ENCODE results near the gene ATG2B. TPM values are rescaled to one million over a fixed set of nuclear protein-coding genes. Genes with fewer than 3 reads are reported as not detected.
A peak's percentile ranks its signal among the peaks of the same experiment; 100 is the strongest.

The ATG2B gene, protein sequence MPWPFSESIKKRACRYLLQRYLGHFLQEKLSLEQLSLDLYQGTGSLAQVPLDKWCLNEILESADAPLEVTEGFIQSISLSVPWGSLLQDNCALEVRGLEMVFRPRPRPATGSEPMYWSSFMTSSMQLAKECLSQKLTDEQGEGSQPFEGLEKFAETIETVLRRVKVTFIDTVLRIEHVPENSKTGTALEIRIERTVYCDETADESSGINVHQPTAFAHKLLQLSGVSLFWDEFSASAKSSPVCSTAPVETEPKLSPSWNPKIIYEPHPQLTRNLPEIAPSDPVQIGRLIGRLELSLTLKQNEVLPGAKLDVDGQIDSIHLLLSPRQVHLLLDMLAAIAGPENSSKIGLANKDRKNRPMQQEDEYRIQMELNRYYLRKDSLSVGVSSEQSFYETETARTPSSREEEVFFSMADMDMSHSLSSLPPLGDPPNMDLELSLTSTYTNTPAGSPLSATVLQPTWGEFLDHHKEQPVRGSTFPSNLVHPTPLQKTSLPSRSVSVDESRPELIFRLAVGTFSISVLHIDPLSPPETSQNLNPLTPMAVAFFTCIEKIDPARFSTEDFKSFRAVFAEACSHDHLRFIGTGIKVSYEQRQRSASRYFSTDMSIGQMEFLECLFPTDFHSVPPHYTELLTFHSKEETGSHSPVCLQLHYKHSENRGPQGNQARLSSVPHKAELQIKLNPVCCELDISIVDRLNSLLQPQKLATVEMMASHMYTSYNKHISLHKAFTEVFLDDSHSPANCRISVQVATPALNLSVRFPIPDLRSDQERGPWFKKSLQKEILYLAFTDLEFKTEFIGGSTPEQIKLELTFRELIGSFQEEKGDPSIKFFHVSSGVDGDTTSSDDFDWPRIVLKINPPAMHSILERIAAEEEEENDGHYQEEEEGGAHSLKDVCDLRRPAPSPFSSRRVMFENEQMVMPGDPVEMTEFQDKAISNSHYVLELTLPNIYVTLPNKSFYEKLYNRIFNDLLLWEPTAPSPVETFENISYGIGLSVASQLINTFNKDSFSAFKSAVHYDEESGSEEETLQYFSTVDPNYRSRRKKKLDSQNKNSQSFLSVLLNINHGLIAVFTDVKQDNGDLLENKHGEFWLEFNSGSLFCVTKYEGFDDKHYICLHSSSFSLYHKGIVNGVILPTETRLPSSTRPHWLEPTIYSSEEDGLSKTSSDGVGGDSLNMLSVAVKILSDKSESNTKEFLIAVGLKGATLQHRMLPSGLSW (N-terminal part only)
- 15.7 and 16.7 TPM in 2 replicates for total RNA-seq (2014; rRNA removed; shearing (Covaris generic))
- total RNA-seq (2022), result 23.7 and 25.7 TPM in 2 replicates
- Bru-seq, nascent RNA, result percentile 73 among the genes with signal in this experiment
- BruChase-seq, experiment 1, labeled RNA remaining after a 6-hour chase, result percentile 66 among the genes with signal in this experiment
- BruChase-seq, experiment 2, labeled RNA remaining after a 2-hour chase, result percentile 79 among the genes with signal in this experiment
- long read RNA-seq, partial matches to known transcripts, result 4 of 6 reads
- long read RNA-seq, other reads (novel, unspliced or antisense), result 2 of 6 reads

DNA sequence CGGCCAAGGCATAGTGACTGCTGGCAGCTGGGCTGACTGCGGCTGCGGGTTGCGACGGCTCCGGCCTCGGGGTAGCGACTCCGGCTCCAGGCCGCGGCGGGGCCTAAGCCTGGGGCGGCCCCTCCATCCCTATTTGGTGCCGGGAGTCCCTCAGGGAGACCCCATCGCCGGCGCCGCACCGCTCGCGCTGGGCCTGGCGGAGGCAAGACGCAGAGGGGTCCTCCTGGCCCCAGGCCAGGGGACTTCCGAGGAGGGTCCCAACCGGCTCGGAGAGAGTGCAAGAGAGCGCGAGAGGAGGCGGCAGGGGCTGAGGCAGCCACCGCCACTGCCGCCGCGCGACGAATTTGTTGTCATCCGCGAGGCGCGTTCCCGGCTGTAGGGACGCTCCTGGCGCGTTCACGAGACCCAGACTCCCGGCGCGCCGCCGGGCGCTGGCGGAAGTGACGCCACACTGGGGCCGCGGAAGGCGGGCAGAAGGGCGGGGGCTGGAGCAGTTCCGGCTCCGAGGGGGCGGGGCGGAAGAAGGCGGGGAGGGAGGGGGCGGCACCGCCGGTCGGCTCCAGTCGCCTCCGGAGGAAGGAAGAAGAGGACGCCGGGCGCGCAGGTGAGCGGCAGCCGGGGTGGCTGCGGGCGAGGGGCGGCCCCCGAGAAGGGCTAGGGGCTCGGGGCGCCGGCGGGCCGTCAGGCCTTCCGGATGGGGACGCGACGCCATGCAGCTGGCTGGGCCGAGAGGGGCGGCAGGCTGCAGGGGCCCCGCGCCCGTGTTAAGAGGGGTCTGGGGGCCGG lies at the start of gene ATG2B, which contains the start of gene GSKIP:
TSS of gene ATG2B (minus strand) at position 377 of the 786 bp plus-strand sequence. CDS start at position 12, 365 bp downstream.
TSS of gene GSKIP (plus strand) at position 562 of the 786 bp plus-strand sequence. CDS start 18,722 bp downstream, outside the sequence.
- BruUV-seq (replicated peaks), result no TSS peak
- CTCF ChIA-PET (ENCODE audit: unreplicated experiment), result no interaction called here

DNA sequence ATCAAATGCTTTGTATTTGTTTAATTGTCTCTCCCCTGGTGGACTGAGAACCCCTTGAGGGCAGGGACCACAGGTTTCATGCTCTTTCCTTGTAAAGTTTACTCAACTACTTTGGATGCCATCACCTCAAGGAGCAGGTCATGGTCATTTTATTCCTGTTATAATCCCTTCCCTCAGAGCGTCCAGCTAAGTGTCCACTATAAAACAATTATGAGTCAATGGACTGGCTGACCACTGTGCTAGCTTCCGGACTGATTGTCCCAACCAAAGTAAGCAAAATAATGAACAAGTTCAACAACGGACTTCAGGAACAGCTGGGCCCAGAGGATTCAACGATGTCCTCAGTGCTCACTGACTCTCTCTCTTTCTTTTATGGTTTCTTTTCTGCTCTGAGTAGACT lies 47.0 kb upstream of the ATG2B start:
- Histone ChIP-seq H3K27ac (ENCODE audit: low read depth, low read length, poor library complexity, severe bottlenecking) (no peak overlapping the region), H3K4me3 (ENCODE audit: low read depth, low read length, poor library complexity, severe bottlenecking) (no peak overlapping the region), H3K36me3 (ENCODE audit: insufficient read depth, low read length) (no peaks in the 10 kb centered on the region), H3K79me2 (ENCODE audit: insufficient read depth, low read depth, low read length) (no peaks in the 10 kb centered on the region), H3K4me1 (ENCODE audit: insufficient read depth, low read length, poor library complexity, severe bottlenecking) (no peaks in the 10 kb centered on the region), H3K4me2 (ENCODE audit: low read length) (no peak overlapping the region), H2AFZ (ENCODE audit: low read length) (no peak overlapping the region), H3K9me2 (ENCODE audit: insufficient read depth, low read length) (no peaks in the 10 kb centered on the region), H3K9me3 (ENCODE audit: low read length) (no peaks in the 10 kb centered on the region), H4K20me1 (ENCODE audit: insufficient read depth, low read length) (no peaks in the 10 kb centered on the region)
- TF ChIP-seq EZH2phosphoT487 (IDR thresholded peaks at IDR 0.05; ENCODE audit: borderline replicate concordance, low read depth, low read length), result no peak
- TF ChIP-seq, protein P1, sequence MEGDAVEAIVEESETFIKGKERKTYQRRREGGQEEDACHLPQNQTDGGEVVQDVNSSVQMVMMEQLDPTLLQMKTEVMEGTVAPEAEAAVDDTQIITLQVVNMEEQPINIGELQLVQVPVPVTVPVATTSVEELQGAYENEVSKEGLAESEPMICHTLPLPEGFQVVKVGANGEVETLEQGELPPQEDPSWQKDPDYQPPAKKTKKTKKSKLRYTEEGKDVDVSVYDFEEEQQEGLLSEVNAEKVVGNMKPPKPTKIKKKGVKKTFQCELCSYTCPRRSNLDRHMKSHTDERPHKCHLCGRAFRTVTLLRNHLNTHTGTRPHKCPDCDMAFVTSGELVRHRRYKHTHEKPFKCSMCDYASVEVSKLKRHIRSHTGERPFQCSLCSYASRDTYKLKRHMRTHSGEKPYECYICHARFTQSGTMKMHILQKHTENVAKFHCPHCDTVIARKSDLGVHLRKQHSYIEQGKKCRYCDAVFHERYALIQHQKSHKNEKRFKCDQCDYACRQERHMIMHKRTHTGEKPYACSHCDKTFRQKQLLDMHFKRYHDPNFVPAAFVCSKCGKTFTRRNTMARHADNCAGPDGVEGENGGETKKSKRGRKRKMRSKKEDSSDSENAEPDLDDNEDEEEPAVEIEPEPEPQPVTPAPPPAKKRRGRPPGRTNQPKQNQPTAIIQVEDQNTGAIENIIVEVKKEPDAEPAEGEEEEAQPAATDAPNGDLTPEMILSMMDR (conservative IDR thresholded peaks at IDR 0.05; ENCODE audit: low read length), result no peak
- no peak for DNase-seq (ENCODE audit: low spot score)
- no TSS peak for BruUV-seq (replicated peaks)
- POLR2A ChIA-PET, result no interaction called here
- intact Hi-C loops (cut with micrococcal nuclease; ENCODE audit: unreplicated experiment), result no loop called here
- CTCF ChIA-PET (ENCODE audit: unreplicated experiment), result no interaction called here

More for the DNA sequence above, at the start of gene ATG2B, which contains the start of gene GSKIP:
- peaks cover 18% of the 10 kb centered on the region; the same call in 1 of the 2 replicates for H4K20me1 ChIP-seq (ENCODE audit: insufficient read depth, low read length)
- H2AFZ ChIP-seq (ENCODE audit: low read length), result peak within 1 kb of the TSS; percentile 81
- H3K79me2 ChIP-seq (ENCODE audit: insufficient read depth, low read depth, low read length), result peaks cover 78% of the 10 kb centered on the region
- H3K9me3 ChIP-seq (ENCODE audit: low read length), result no peaks in the 10 kb centered on the region
- 0 out of 2 replicates have a peak, but pooled peaks cover 1% of the 10 kb centered on the region for H3K36me3 ChIP-seq (ENCODE audit: insufficient read depth, low read length)
- H3K4me1 ChIP-seq (ENCODE audit: insufficient read depth, low read length, poor library complexity, severe bottlenecking), result peaks cover 36% of the 10 kb centered on the region
- peak within 1 kb of the TSS; percentile 61 for H3K27ac ChIP-seq (ENCODE audit: low read depth, low read length, poor library complexity, severe bottlenecking)
- DNase-seq (ENCODE audit: low spot score), result peak; percentile 98
- H3K4me2 ChIP-seq (ENCODE audit: low read length), result peak within 1 kb of the TSS; percentile 98
- H3K9me2 ChIP-seq (ENCODE audit: insufficient read depth, low read length), result no peaks in the 10 kb centered on the region
- POLR2A ChIA-PET, result interaction anchor here (0.6 kb wide), 1 partner anchor 113 kb away, joined by 4 read pairs; no protein-coding TSS in a partner anchor
- H3K4me3 ChIP-seq (ENCODE audit: low read depth, low read length, poor library complexity, severe bottlenecking), result peak within 1 kb of the TSS; percentile 93
- TF ChIP-seq, protein P1 (conservative IDR thresholded peaks at IDR 0.05; ENCODE audit: low read length), result no peak
- no peak for TF ChIP-seq EZH2phosphoT487 (IDR thresholded peaks at IDR 0.05; ENCODE audit: borderline replicate concordance, low read depth, low read length)
- intact Hi-C loops (cut with micrococcal nuclease; ENCODE audit: unreplicated experiment), result loop anchor here (1.0 to 5.0 kb wide), 3 partner anchors 28 to 434 kb away; partner anchors contain the start of genes PAPOLA and VRK1

Data from OCI-LY7 (cell line).